HepG2 (cell line): ENCODE results near the gene DLST. TPM values are rescaled to one million over a fixed set of nuclear protein-coding genes. Genes with fewer than 3 reads are reported as not detected.

ENCODE experiments used
- ATAC-seq: fragments of 200-7000 bp; cut with Tn5 transposase; 3 replicates; pipeline ENCODE4 v1.9.1; 2020; ENCODE audit warnings: mild to moderate bottlenecking, moderate library complexity
- BruUV-seq: library from RNA; stranded (reverse); fragments of 400-500 nt; replicated peaks from 2 replicates; lab custom pipeline; 2021; lab: Mats Ljungman, UMichigan
- CTCF ChIA-PET: fragments of 300-600 bp; formaldehyde crosslinking; extraction: SDS; loops from one replicate; lab custom pipeline; 2021; ENCODE audit warnings: low total read pairs, inconsistent platforms, low intra/inter-chr PET ratio; lab: Yijun Ruan, JAX
- POLR2A ChIA-PET: fragments of 350-600 bp; sonication (Branson Sonifier 250); formaldehyde crosslinking; loops from one replicate; lab custom pipeline; 2020; ENCODE audit warnings: antibody characterized with exemption, inconsistent platforms; lab: Yijun Ruan, JAX
- DNase-seq: peaks from one replicate; pipeline ENCODE4 v3.0.0-alpha.2; 2015; ENCODE audit warnings: low spot score
- FAIRE-seq: peaks from 3 replicates; lab custom pipeline; 2011; peaks lifted over from hg19 to GRCh38; lab: Jason Lieb, UNC
- H2AFZ ChIP-seq: one replicate; pipeline ENCODE4 v1.6.1; 2011; ENCODE audit warnings: low read length, inconsistent platforms
- H3K27ac ChIP-seq: fragments of 300-600 bp; 3 replicates; pipeline ENCODE4 v1.8.0; 2011; ENCODE audit warnings: mixed run types, mild to moderate bottlenecking, mixed read lengths, low read length, inconsistent platforms; ENCODE audit not compliant: insufficient read depth; ENCODE audit errors: extremely low read length
- H3K27me3 ChIP-seq, 2 experiments: fragments of 200-600 bp in 1 of 2; 2 replicates in 1 of 2; 3 replicates in 1 of 2; pipeline versions ENCODE4 v1.6.0 to v1.8.0; 2011; ENCODE audit warnings: low read length in 2 of 2, mild to moderate bottlenecking in 2 of 2, moderate library complexity in 2 of 2, inconsistent platforms in 1 of 2; ENCODE audit not compliant: insufficient read depth in 2 of 2, control insufficient read depth in 1 of 2
- H3K36me3 ChIP-seq, 2 experiments: fragments of 200-600 bp in 1 of 2; replicated peaks in 1 of 2; 2 replicates in 1 of 2; 3 replicates in 1 of 2; pipeline versions ENCODE4 v1.5.1 to v1.8.0; 2011; ENCODE audit warnings: low read length in 2 of 2, inconsistent platforms in 1 of 2; ENCODE audit not compliant: insufficient read depth in 2 of 2, control insufficient read depth in 1 of 2
- H3K4me1 ChIP-seq: 2 replicates; pipeline ENCODE4 v1.5.1; 2012; ENCODE audit warnings: low read length, inconsistent platforms; ENCODE audit not compliant: insufficient read depth
- H3K4me2 ChIP-seq: 2 replicates; pipeline ENCODE4 v1.6.0; 2011; ENCODE audit warnings: low read depth, low read length, inconsistent platforms
- H3K4me3 ChIP-seq, 3 experiments: fragments of 200-600 bp in 1 of 3; sonication (generic), shearing (Covaris generic) in 1 of 3; replicated peaks in 1 of 3; 2 replicates each; pipeline ENCODE4 v1.5.1; 2011 to 2016; ENCODE audit warnings: low read length in 3 of 3, inconsistent platforms in 2 of 3, low read depth in 2 of 3, mild to moderate bottlenecking in 2 of 3, control low read depth in 1 of 3, mixed read lengths in 1 of 3; ENCODE audit not compliant: insufficient read depth in 1 of 3
- H3K79me2 ChIP-seq: one replicate; pipeline ENCODE4 v1.6.1; 2011; ENCODE audit warnings: low read length, inconsistent platforms; ENCODE audit not compliant: insufficient read depth
- H3K9ac ChIP-seq: 2 replicates; pipeline ENCODE4 v1.6.0; 2011; ENCODE audit warnings: mild to moderate bottlenecking, low read depth, low read length, inconsistent platforms; ENCODE audit not compliant: insufficient read depth
- H3K9me3 ChIP-seq: 2 replicates; pipeline ENCODE4 v1.5.1; 2012; ENCODE audit warnings: mild to moderate bottlenecking, low read length
- H4K20me1 ChIP-seq: 2 replicates; pipeline ENCODE4 v1.6.0; 2011; ENCODE audit warnings: inconsistent platforms, mild to moderate bottlenecking, low read length, moderate library complexity; ENCODE audit not compliant: insufficient read depth
- ZSCAN25 ChIP-seq: sonication (generic); formaldehyde crosslinking; IDR thresholded peaks from 2 replicates; pipeline ENCODE4 v1.8.0; 2022; ENCODE audit warnings: mild to moderate bottlenecking, missing genetic modification reagents
- WGBS: methylation state at CpG from one replicate; pipeline ENCODE4 v1.1.6; 2017; ENCODE audit warnings: low lambda C conversion rate; 5-methylcytosine and 5-hydroxymethylcytosine counted together
- in situ Hi-C: cut with HindIII; loops from 2 replicates; pipeline ENCODE4 v1.10.0; 2017; ENCODE audit warnings: low pct_unique_long_range_greater_than_20kb; ENCODE audit not compliant: extremely low pct_ligation_motif_present
- intact Hi-C: fragments of 100-400 bp; cut with micrococcal nuclease; formaldehyde crosslinking; loops from one replicate; pipeline ENCODE4 v1.10.0; 2022; ENCODE audit not compliant: unreplicated experiment
- polyA plus RNA-seq, 8 experiments: library from polyadenylated mRNA; depleted of rRNA in 3 of 8; stranded (reverse) in 7 of 8; unstranded in 1 of 8; fragments of >200 nt; fragmentation: Illumina TruSeq in 4 of 8; extraction: Trizol in 4 of 8; gene quantifications; 2 replicates each; pipeline versions ENCODE4 v1.2.1 to v1.2.3, GENCODE V29; 2011 to 2016; ENCODE audit warnings: low read depth in 4 of 8, missing spikeins in 1 of 8, mixed read lengths in 1 of 8; ENCODE audit not compliant: insufficient read depth in 1 of 8
- total RNA-seq, 5 experiments: library from RNA; depleted of rRNA; stranded (reverse); fragments of >200 nt; fragmentation: Illumina TruSeq; extraction: Trizol; gene quantifications; 2 replicates each; pipeline ENCODE4 v1.2.3, GENCODE V29; 2016; ENCODE audit warnings: low read depth in 1 of 5
- TF ChIP-seq, protein P1 (sequence below): sonication (generic); formaldehyde crosslinking; IDR thresholded peaks from 2 replicates; pipeline ENCODE4 v1.4.0; 2020; ENCODE audit warnings: missing genetic modification reagents

The DLST gene
- total and polyA plus RNA-seq, 2 of the 13 experiments (the other 11 are each of a cell fraction or from before 2014, with no cell fraction given) = 56.5 to 94.3 TPM

DNA sequence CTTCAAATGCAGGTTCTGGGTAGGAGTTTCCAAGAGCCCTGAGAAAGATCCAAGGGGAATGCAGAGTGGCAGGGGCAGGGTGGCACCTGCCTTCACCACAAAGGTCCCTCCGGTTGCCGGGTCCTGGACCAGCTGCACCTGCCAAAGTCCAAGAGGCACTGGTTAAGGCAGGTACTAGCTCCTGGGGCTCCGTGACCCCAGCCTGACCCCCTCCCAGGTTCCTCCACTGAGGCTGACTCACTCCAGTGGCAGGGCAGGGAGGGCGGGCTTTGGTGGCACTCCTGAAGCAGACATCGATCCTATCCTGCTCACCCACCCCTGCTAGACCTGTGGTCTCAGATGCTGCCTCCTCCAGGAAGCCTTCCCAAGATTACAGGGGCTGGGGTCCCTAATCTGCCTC lies 30.0 kb downstream of the DLST start:
- in situ Hi-C loops = loop anchor here (5.0 kb wide), 1 partner anchor 181 kb away; no protein-coding TSS in a partner anchor
- no TSS peak for BruUV-seq
- intact Hi-C loops = no loop called here
- ChIA-PET CTCF (no interaction called here), POLR2A (interaction anchor here (1.5 kb wide), 1 partner anchor 11 kb away, joined by 5 read pairs; the partner anchor contains the start of gene RPS6KL1)
- Histone ChIP-seq H3K9me3 (no peaks in the 10 kb centered on the region), H3K4me3 (no peak overlapping the region), H4K20me1 (no peaks in the 10 kb centered on the region), H3K4me2 (no peak overlapping the region), H3K9ac (no peak overlapping the region), H3K79me2 (no peaks in the 10 kb centered on the region), H3K36me3 (no peaks in the 10 kb centered on the region), H3K27ac (no peak overlapping the region), H3K4me1 (peaks cover 11% of the 10 kb centered on the region; the same call in 1 of the 2 replicates), H2AFZ (no peak overlapping the region), H3K27me3 (no peaks in the 10 kb centered on the region)
- ATAC-seq = no peak
- FAIRE-seq = no peak
- peak; percentile 60; the same call in 1 of the 2 replicates for TF ChIP-seq ZSCAN25 (CRISPR knock-in tag)
- TF ChIP-seq, protein P1, sequence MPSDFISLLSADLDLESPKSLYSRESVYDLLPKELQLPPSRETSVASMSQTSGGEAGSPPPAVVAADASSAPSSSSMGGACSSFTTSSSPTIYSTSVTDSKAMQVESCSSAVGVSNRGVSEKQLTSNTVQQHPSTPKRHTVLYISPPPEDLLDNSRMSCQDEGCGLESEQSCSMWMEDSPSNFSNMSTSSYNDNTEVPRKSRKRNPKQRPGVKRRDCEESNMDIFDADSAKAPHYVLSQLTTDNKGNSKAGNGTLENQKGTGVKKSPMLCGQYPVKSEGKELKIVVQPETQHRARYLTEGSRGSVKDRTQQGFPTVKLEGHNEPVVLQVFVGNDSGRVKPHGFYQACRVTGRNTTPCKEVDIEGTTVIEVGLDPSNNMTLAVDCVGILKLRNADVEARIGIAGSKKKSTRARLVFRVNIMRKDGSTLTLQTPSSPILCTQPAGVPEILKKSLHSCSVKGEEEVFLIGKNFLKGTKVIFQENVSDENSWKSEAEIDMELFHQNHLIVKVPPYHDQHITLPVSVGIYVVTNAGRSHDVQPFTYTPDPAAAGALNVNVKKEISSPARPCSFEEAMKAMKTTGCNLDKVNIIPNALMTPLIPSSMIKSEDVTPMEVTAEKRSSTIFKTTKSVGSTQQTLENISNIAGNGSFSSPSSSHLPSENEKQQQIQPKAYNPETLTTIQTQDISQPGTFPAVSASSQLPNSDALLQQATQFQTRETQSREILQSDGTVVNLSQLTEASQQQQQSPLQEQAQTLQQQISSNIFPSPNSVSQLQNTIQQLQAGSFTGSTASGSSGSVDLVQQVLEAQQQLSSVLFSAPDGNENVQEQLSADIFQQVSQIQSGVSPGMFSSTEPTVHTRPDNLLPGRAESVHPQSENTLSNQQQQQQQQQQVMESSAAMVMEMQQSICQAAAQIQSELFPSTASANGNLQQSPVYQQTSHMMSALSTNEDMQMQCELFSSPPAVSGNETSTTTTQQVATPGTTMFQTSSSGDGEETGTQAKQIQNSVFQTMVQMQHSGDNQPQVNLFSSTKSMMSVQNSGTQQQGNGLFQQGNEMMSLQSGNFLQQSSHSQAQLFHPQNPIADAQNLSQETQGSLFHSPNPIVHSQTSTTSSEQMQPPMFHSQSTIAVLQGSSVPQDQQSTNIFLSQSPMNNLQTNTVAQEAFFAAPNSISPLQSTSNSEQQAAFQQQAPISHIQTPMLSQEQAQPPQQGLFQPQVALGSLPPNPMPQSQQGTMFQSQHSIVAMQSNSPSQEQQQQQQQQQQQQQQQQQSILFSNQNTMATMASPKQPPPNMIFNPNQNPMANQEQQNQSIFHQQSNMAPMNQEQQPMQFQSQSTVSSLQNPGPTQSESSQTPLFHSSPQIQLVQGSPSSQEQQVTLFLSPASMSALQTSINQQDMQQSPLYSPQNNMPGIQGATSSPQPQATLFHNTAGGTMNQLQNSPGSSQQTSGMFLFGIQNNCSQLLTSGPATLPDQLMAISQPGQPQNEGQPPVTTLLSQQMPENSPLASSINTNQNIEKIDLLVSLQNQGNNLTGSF (CRISPR knock-in tag) = no peak
- no peak for DNase-seq
- WGBS = 44% methylated on average over 3 of the region's 5 CpGs
